Measurements from ENCODE around the gene UBE2QL1. TPM values are rescaled to one million over a fixed set of nuclear protein-coding genes. Genes with fewer than 3 reads are reported as not detected.

The UBE2QL1 gene
- total and polyA plus RNA-seq, 2 donors (not counting 1 experiment from before 2014, with no cell fraction given) = 0.33 to 1.7 TPM

GRCh38 chr5:6496207-6496584 lies 47.5 kb downstream of the UBE2QL1 start:
- Histone ChIP-seq H3K27me3 (replicated peaks in 1 of 4; ENCODE audit: control extremely low read depth in 1 of 4, control insufficient read depth in 3 of 4, insufficient read depth in 4 of 4, low read length in 3 of 4) (no peaks in the 10 kb centered on the region), H3K4me2 (replicated peaks; ENCODE audit: low read depth, low read length, poor library complexity, severe bottlenecking) (no peak overlapping the region), H3K9me3 (ENCODE audit: control extremely low read depth in 1 of 3, control insufficient read depth in 2 of 3, insufficient read depth in 1 of 3, low read length in 2 of 3) (no peaks in the 10 kb centered on the region), H3K79me2 (ENCODE audit: control insufficient read depth, insufficient read depth, low read length) (no peaks in the 10 kb centered on the region), H3K36me3 (replicated peaks in 1 of 2; ENCODE audit: control extremely low read depth in 1 of 2, control insufficient read depth in 1 of 2, extremely low read depth in 1 of 2, insufficient read depth in 2 of 2, low read length in 1 of 2) (no peaks in the 10 kb centered on the region), H2AFZ (ENCODE audit: insufficient read depth, low read depth, low read length, poor library complexity, severe bottlenecking) (no peak overlapping the region), H3K4me1 (ENCODE audit: control insufficient read depth in 2 of 2, insufficient read depth in 2 of 2, low read length in 2 of 2) (peaks cover 0 to 4% of the 10 kb centered on the region in 2 donors), H3K9ac (ENCODE audit: low read length) (no peak overlapping the region), H3K27ac (ENCODE audit: low read length in 2 of 2) (no peak overlapping the region), H3K4me3 (ENCODE audit: control extremely low read depth in 1 of 5, extremely low read depth in 1 of 5, insufficient read depth in 1 of 5, low read depth in 2 of 5, low read length in 4 of 5) (no peak overlapping the region), H4K20me1 (ENCODE audit: control insufficient read depth, insufficient read depth, low read length, poor library complexity, severe bottlenecking) (no peaks in the 10 kb centered on the region)
- H3K27ac Mint-ChIP-seq = no peak overlapping the region
- TF ChIP-seq CTCF (IDR thresholded peaks at IDR 0.05) (no peak), EZH2 (IDR thresholded peaks at IDR 0.05; ENCODE audit: borderline replicate concordance, insufficient read depth, low read depth, low read length, poor library complexity, severe bottlenecking) (no peak)
- no peaks in the 10 kb centered on the region for H3K9me3 Mint-ChIP-seq (ENCODE audit: insufficient read depth)
- CTCF ChIA-PET = no interaction called here
- POLR2A ChIA-PET = no interaction called here
- H3K4me1 Mint-ChIP-seq = peaks cover 9% of the 10 kb centered on the region
- peaks cover 10% of the 10 kb centered on the region for H3K27me3 Mint-ChIP-seq
- H3K4me3 Mint-ChIP-seq = no peak overlapping the region
- no peak for ATAC-seq (ENCODE audit: low read depth)
- intact Hi-C loops (cut with micrococcal nuclease) = no loop called here
- DNase-seq = no peak
- WGBS (ENCODE audit: insufficient coverage) = 94% methylated on average over 4 of the region's 5 CpGs

- H3K4me3 ChIP-seq (ENCODE audit: control extremely low read depth in 1 of 5, extremely low read depth in 1 of 5, insufficient read depth in 1 of 5, low read depth in 2 of 5, low read length in 4 of 5) = no peak overlapping the region
- H3K79me2 ChIP-seq (ENCODE audit: control insufficient read depth, insufficient read depth, low read length) = no peaks in the 10 kb centered on the region
- H3K27me3 ChIP-seq (replicated peaks in 1 of 4; ENCODE audit: control extremely low read depth in 1 of 4, control insufficient read depth in 3 of 4, insufficient read depth in 4 of 4, low read length in 3 of 4) = no peaks in the 10 kb centered on the region
- H2AFZ ChIP-seq (ENCODE audit: insufficient read depth, low read depth, low read length, poor library complexity, severe bottlenecking) = no peak overlapping the region
- DNase-seq (no peak), ATAC-seq (ENCODE audit: low read depth) (no peak)
- no peaks in the 10 kb centered on the region for H3K9me3 ChIP-seq (ENCODE audit: control extremely low read depth in 1 of 3, control insufficient read depth in 2 of 3, insufficient read depth in 1 of 3, low read length in 2 of 3)
- peaks cover 8% of the 10 kb centered on the region for H3K4me1 Mint-ChIP-seq
- H3K4me3 Mint-ChIP-seq = no peak overlapping the region
- WGBS (ENCODE audit: insufficient coverage) = 81% methylated on average over 4 of the region's 6 CpGs
- peaks cover 0 to 4% of the 10 kb centered on the region in 2 donors for H3K4me1 ChIP-seq (ENCODE audit: control insufficient read depth in 2 of 2, insufficient read depth in 2 of 2, low read length in 2 of 2)
- H3K27ac ChIP-seq (ENCODE audit: low read length in 2 of 2) = no peak overlapping the region
- no peak for TF ChIP-seq CTCF (IDR thresholded peaks at IDR 0.05)
- TF ChIP-seq EZH2 (IDR thresholded peaks at IDR 0.05; ENCODE audit: borderline replicate concordance, insufficient read depth, low read depth, low read length, poor library complexity, severe bottlenecking) = no peak
- no peak overlapping the region for H3K9ac ChIP-seq (ENCODE audit: low read length)
- H3K4me2 ChIP-seq (replicated peaks; ENCODE audit: low read depth, low read length, poor library complexity, severe bottlenecking) = no peak overlapping the region
- H3K27me3 Mint-ChIP-seq = peaks cover 7% of the 10 kb centered on the region
- H3K9me3 Mint-ChIP-seq (ENCODE audit: insufficient read depth) = no peaks in the 10 kb centered on the region
- ChIA-PET POLR2A (no interaction called here), CTCF (no interaction called here)
- no peaks in the 10 kb centered on the region for H4K20me1 ChIP-seq (ENCODE audit: control insufficient read depth, insufficient read depth, low read length, poor library complexity, severe bottlenecking)
- H3K36me3 ChIP-seq (replicated peaks in 1 of 2; ENCODE audit: control extremely low read depth in 1 of 2, control insufficient read depth in 1 of 2, extremely low read depth in 1 of 2, insufficient read depth in 2 of 2, low read length in 1 of 2) = no peaks in the 10 kb centered on the region
- intact Hi-C loops (cut with micrococcal nuclease) = no loop called here
- H3K27ac Mint-ChIP-seq = no peak overlapping the region
These were observed 48.0 kb downstream of the UBE2QL1 start for GRCh38 chr5:6496636-6497035.
